Upper lobe of left lung (tissue), 6 donors: ENCODE data around the gene ZNF746. TPM values are rescaled to one million over a fixed set of nuclear protein-coding genes. Genes with fewer than 3 reads are reported as not detected.

Source experiments
- ATAC-seq, 2 donors: fragments of 200-7000 bp; cut with Tn5 transposase; one replicate each; pipeline ENCODE4 v1.9.1; 2022; ENCODE audit warnings: mild to moderate bottlenecking in 2 of 2, moderate library complexity in 2 of 2; ENCODE audit not compliant: low FRiP score in 2 of 2
- DNase-seq, 2 donors: peaks; one replicate each; pipeline ENCODE4 v3.0.0-alpha.2; 2019 to 2020
- H3K27ac ChIP-seq, 4 donors: fragments of 200-600 bp; sonication (generic); one replicate each; pipeline ENCODE4 v1.5.1; 2016 to 2019
- H3K27me3 ChIP-seq, 4 donors: fragments of 200-600 bp; sonication (generic); one replicate each; pipeline ENCODE4 v1.5.1; 2017 to 2019
- H3K36me3 ChIP-seq, 4 donors: fragments of 200-600 bp; sonication (generic); one replicate each; pipeline ENCODE4 v1.5.1; 2016 to 2019
- H3K4me1 ChIP-seq, 4 donors: fragments of 200-600 bp; sonication (generic); one replicate each; pipeline ENCODE4 v1.5.1; 2018 to 2019
- H3K4me3 ChIP-seq, 4 donors: fragments of 200-600 bp; sonication (generic); one replicate each; pipeline ENCODE4 v1.5.1; 2017 to 2019; ENCODE audit warnings: mild to moderate bottlenecking in 2 of 4, moderate library complexity in 1 of 4
- H3K9me3 ChIP-seq, 4 donors: fragments of 200-600 bp; sonication (generic); one replicate each; pipeline ENCODE4 v1.5.1; 2018 to 2019
- CTCF ChIP-seq, 6 experiments: fragments of 450-650 bp in 4 of 6; fragments of 200-600 bp in 2 of 6; sonication (generic) in 2 of 6; IDR thresholded peaks; one replicate each; pipeline ENCODE4 v1.5.1; 2016 to 2019; ENCODE audit warnings: antibody characterized with exemption in 6 of 6
- EP300 ChIP-seq, 4 donors: sonication (generic); formaldehyde crosslinking; IDR thresholded peaks; one replicate each; pipeline ENCODE4 v1.5.1; 2017; ENCODE audit warnings: antibody characterized with exemption in 4 of 4, control low read depth in 2 of 4
- POLR2A ChIP-seq, 4 donors: fragments of 450-650 bp; IDR thresholded peaks; one replicate each; pipeline ENCODE4 v1.5.1; 2016 to 2017; ENCODE audit warnings: antibody characterized with exemption in 4 of 4, mild to moderate bottlenecking in 2 of 4
- POLR2AphosphoS5 ChIP-seq, 2 donors: sonication (generic); formaldehyde crosslinking; IDR thresholded peaks; one replicate each; pipeline ENCODE4 v1.5.1; 2017; ENCODE audit warnings: antibody characterized with exemption in 2 of 2
- WGBS, 2 donors: methylation state at CpG; one replicate each; pipeline ENCODE4 v1.1.5; 2017 to 2018; 5-methylcytosine and 5-hydroxymethylcytosine counted together
- total RNA-seq, 6 donors: library from RNA; depleted of rRNA in 4 of 6; stranded (reverse); fragments of >200 nt in 4 of 6; gene quantifications; one replicate each; pipeline versions ENCODE4 v1.1.0 to v1.2.1, GENCODE V29; 2016 to 2021
- donor health status: DM: no; HTN: no; CAD: no; lungs with moderate emphysema.
- donor health status: DM: no; HTN: yes; CAD: no; lungs with severe emphysema.

Gene ZNF746
- total RNA-seq, 6 donors from 2014 or later: 19.4 to 54.5 (median 25.2) TPM

DNA sequence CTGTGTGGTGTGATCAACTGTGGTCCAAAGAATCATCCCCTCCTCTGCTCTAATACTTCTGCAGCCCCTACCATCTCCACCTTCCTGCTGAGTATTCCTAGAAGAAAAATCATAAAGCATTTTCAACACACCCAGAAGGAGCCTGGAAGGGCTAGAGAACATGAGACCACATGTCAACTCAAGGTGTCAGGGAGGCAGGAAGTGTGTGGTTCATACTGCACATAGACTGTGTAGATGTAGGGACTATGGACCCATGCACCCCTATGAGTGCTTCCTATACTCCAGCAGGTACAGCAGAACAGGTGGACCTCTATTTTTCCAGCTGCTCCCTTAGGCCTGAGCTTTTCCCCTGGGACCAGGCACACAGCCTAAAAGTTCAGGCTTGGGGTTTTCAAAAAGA is 2.6 kb upstream of the ZNF746 start:
- Histone ChIP-seq H3K4me3 (no peak overlapping the region), H3K4me1 (peaks cover 12 to 21% (median 16%) of the 10 kb centered on the region in 4 donors), H3K36me3 (no peaks in the 10 kb centered on the region), H3K27me3 (no peaks in the 10 kb centered on the region), H3K27ac (no peak overlapping the region), H3K9me3 (no peaks in the 10 kb centered on the region)
- no peak for ATAC-seq
- no peak for DNase-seq
- TF ChIP-seq POLR2A (IDR thresholded peaks at IDR 0.05): no peak
- TF ChIP-seq EP300 (IDR thresholded peaks at IDR 0.05): no peak
- TF ChIP-seq CTCF (IDR thresholded peaks at IDR 0.05): no peak
- TF ChIP-seq POLR2AphosphoS5 (IDR thresholded peaks at IDR 0.05): no peak

GRCh38 chr7:149498811-149499210 is 1.2 kb upstream of the ZNF746 start:
- H3K4me3 ChIP-seq: no peak overlapping the region
- WGBS, 2 donors: 88 to 90% methylated on average over 6 of the region's 6 CpGs
- DNase-seq (no peak), ATAC-seq (no peak)
- H3K9me3 ChIP-seq: no peaks in the 10 kb centered on the region
- H3K27ac ChIP-seq: no peak overlapping the region
- H3K4me1 ChIP-seq: peaks cover 17 to 30% (median 22%) of the 10 kb centered on the region in 4 donors
- peaks cover 2 to 6% (median 3%) of the 10 kb centered on the region in 4 donors for H3K36me3 ChIP-seq
- no peaks in the 10 kb centered on the region for H3K27me3 ChIP-seq
- TF ChIP-seq POLR2A (IDR thresholded peaks at IDR 0.05): no peak
- TF ChIP-seq CTCF (IDR thresholded peaks at IDR 0.05): no peak
- TF ChIP-seq EP300 (IDR thresholded peaks at IDR 0.05): no peak
- no peak for TF ChIP-seq POLR2AphosphoS5 (IDR thresholded peaks at IDR 0.05)

DNA sequence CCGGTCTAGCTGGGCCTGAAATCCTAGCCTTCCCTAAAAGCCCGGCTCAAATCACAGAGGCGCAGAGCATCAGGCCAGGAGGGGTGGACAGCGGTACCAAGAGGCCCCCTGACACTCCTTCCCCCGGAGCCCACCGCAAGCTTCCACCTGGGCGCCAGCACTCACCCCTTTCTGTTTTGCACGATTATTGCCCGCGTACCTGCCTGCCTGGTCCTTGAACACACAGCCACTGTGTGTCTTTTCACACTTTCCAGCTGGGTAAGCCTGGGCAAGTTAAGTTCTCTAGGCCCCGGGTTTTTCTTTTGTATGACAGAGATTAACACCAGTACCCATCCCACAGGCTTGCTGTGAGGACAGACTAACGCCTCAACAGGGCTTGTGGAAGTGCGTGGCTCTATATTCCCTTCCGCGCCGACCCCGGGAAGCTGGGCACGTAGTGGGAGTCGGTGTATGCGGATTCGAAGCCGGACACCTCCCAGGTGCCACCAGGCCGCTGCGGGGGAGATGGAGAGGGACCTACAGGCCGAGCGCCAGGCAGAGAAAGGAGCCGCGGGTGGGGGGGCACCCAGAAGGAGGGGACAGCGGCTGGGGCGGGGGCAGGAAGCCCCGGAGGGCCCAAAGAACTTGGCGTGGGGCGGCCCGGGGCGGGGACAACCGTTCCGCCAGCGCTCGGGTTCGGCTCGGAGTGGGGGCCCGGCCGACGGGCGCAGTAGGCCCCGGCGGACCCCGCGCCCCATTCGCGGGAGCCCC is 792 bp downstream of the ZNF746 start:
- Histone ChIP-seq H3K27me3 (no peaks in the 10 kb centered on the region), H3K36me3 (peaks cover 22 to 26% (median 23%) of the 10 kb centered on the region in 4 donors), H3K27ac (peak overlapping the region; percentile 86 to 97 (median 89)), H3K4me3 (peak overlapping the region; percentile 64 to 92 (median 77)), H3K4me1 (peaks cover 17 to 30% (median 22%) of the 10 kb centered on the region in 4 donors), H3K9me3 (no peaks in the 10 kb centered on the region)
- DNase-seq (peak; percentile 58 to 92), ATAC-seq (peak; percentile 8 to 63)
- TF ChIP-seq CTCF (IDR thresholded peaks at IDR 0.05): no peak
- TF ChIP-seq POLR2AphosphoS5 (IDR thresholded peaks at IDR 0.05): no peak
- TF ChIP-seq POLR2A (IDR thresholded peaks at IDR 0.05): no peak
- TF ChIP-seq EP300 (IDR thresholded peaks at IDR 0.05): no peak
- 8 to 9% methylated on average over 20 to 24 of the region's 51 CpGs for WGBS, 2 donors

GRCh38 chr7:149495785-149496641 is 1.6 kb downstream of the ZNF746 start:
- H3K9me3 ChIP-seq: no peaks in the 10 kb centered on the region
- 37 to 45% methylated on average over 13 of the region's 13 CpGs for WGBS, 2 donors
- DNase-seq: peak in 1 of 2 donors; percentile 59
- ATAC-seq: peak in 1 of 2 donors; percentile 42
- H3K36me3 ChIP-seq: peaks cover 30 to 34% (median 31%) of the 10 kb centered on the region in 4 donors
- peak overlapping the region; percentile 57 to 97 (median 89) for H3K27ac ChIP-seq
- TF ChIP-seq EP300 (IDR thresholded peaks at IDR 0.05): no peak
- no peak for TF ChIP-seq POLR2A (IDR thresholded peaks at IDR 0.05)
- no peak for TF ChIP-seq CTCF (IDR thresholded peaks at IDR 0.05)
- no peak for TF ChIP-seq POLR2AphosphoS5 (IDR thresholded peaks at IDR 0.05)
- peak overlapping the region; percentile 64 to 92 (median 77) for H3K4me3 ChIP-seq
- H3K27me3 ChIP-seq: no peaks in the 10 kb centered on the region
- H3K4me1 ChIP-seq: peaks cover 17 to 30% (median 22%) of the 10 kb centered on the region in 4 donors
